SK-N-SH (cell line): ENCODE results near the gene GLRA1. TPM values are rescaled to one million over a fixed set of nuclear protein-coding genes. Genes with fewer than 3 reads are reported as not detected.

Source experiments
- CTCF ChIA-PET: fragments of 300-600, 350-600 bp; formaldehyde crosslinking; extraction: SDS; loops from one replicate; lab custom pipeline; 2021; lab: Yijun Ruan, JAX
- POLR2A ChIA-PET: fragments of 350-600 bp; sonication (Branson Sonifier 250); formaldehyde crosslinking; extraction: SDS; loops from one replicate; lab custom pipeline; 2020; ENCODE audit warnings: antibody characterized with exemption, inconsistent platforms; lab: Yijun Ruan, JAX
- DNase-seq: peaks from one replicate; pipeline ENCODE4 v3.0.0; 2012
- H2AFZ ChIP-seq: fragments of 200-600 bp; sonication (generic); 2 replicates; pipeline ENCODE4 v1.8.1; 2016; ENCODE audit warnings: antibody characterized with exemption, mild to moderate bottlenecking, low read depth
- H3F3A ChIP-seq: fragments of 200-600 bp; sonication (generic); replicated peaks from 2 replicates; pipeline ENCODE3; 2016; ENCODE audit warnings: antibody characterized with exemption, mild to moderate bottlenecking; ENCODE audit not compliant: insufficient read depth
- H3K27ac ChIP-seq, 2 experiments: fragments of 200-500 bp in 1 of 2; fragments of 200-600 bp in 1 of 2; sonication (Bioruptor generic) in 1 of 2; sonication (generic), shearing (Covaris generic) in 1 of 2; 2 replicates each; pipeline versions ENCODE4 v1.5.1 to v1.6.1; 2014 to 2016; ENCODE audit warnings: low read depth in 2 of 2, inconsistent platforms in 1 of 2, low read length in 1 of 2, mild to moderate bottlenecking in 1 of 2, mixed read lengths in 1 of 2
- H3K27me3 ChIP-seq: fragments of 200-600 bp; sonication (generic), shearing (Covaris generic); 2 replicates; pipeline ENCODE4 v1.6.1; 2016; ENCODE audit warnings: mixed run types; ENCODE audit not compliant: insufficient read depth
- H3K36me3 ChIP-seq, 2 experiments: fragments of 200-500 bp in 1 of 2; fragments of 200-600 bp in 1 of 2; sonication (Bioruptor generic) in 1 of 2; sonication (generic) in 1 of 2; replicated peaks in 1 of 2; 2 replicates each; pipeline versions ENCODE3 to v1.5.1; 2014 to 2016; ENCODE audit warnings: low read length in 1 of 2, mild to moderate bottlenecking in 1 of 2; ENCODE audit not compliant: insufficient read depth in 2 of 2, control insufficient read depth in 1 of 2
- H3K4me1 ChIP-seq, 2 experiments: fragments of 200-500 bp in 1 of 2; fragments of 200-600 bp in 1 of 2; sonication (Bioruptor generic) in 1 of 2; sonication (generic), shearing (Covaris generic) in 1 of 2; 2 replicates each; pipeline versions ENCODE4 v1.5.1 to v1.6.1; 2014 to 2016; ENCODE audit warnings: low read depth in 1 of 2, low read length in 1 of 2, mixed run types in 1 of 2; ENCODE audit not compliant: insufficient read depth in 2 of 2, control insufficient read depth in 1 of 2
- H3K4me2 ChIP-seq: fragments of 200-600 bp; sonication (generic), shearing (Covaris generic); 2 replicates; pipeline ENCODE4 v1.6.1; 2017; ENCODE audit warnings: mixed run types
- H3K4me3 ChIP-seq, 2 experiments: fragments of 200-500 bp in 1 of 2; fragments of 200-600 bp in 1 of 2; sonication (Bioruptor generic) in 1 of 2; sonication (generic), shearing (Covaris generic) in 1 of 2; 2 replicates each; pipeline versions ENCODE4 v1.5.1 to v1.8.1; 2014 to 2016; ENCODE audit warnings: low read depth in 2 of 2, inconsistent platforms in 1 of 2, low read length in 1 of 2, mild to moderate bottlenecking in 1 of 2, mixed read lengths in 1 of 2, moderate library complexity in 1 of 2
- H3K79me2 ChIP-seq: fragments of 200-600 bp; sonication (generic); 2 replicates; pipeline ENCODE4 v1.8.1; 2017; ENCODE audit warnings: mild to moderate bottlenecking; ENCODE audit not compliant: insufficient read depth
- H3K9ac ChIP-seq: fragments of 200-600 bp; sonication (generic); 2 replicates; pipeline ENCODE4 v1.6.1; 2017; ENCODE audit warnings: mixed run types
- H3K9me2 ChIP-seq: fragments of 200-600 bp; sonication (generic); 2 replicates; pipeline ENCODE4 v1.6.1; 2017; ENCODE audit warnings: mixed run types
- H3K9me3 ChIP-seq: fragments of 200-600 bp; sonication (generic); 2 replicates; pipeline ENCODE4 v1.6.1; 2017; ENCODE audit warnings: mixed run types, mild to moderate bottlenecking, moderate library complexity
- H4K20me1 ChIP-seq: fragments of 200-600 bp; sonication (generic); 2 replicates; pipeline ENCODE4 v1.6.1; 2017; ENCODE audit warnings: mild to moderate bottlenecking, mixed run types; ENCODE audit not compliant: insufficient read depth
- CHD2 ChIP-seq: fragments of 150-350 bp; IDR thresholded peaks from 2 replicates; pipeline ENCODE4 v1.6.1; 2018; ENCODE audit warnings: low read length; ENCODE audit not compliant: partially characterized antibody
- ELF1 ChIP-seq: IDR thresholded peaks from 2 replicates; pipeline ENCODE4 v1.4.0; 2012
- EP300 ChIP-seq, 2 experiments: IDR thresholded peaks; 2 replicates each; pipeline versions ENCODE4 v1.4.0 to v1.6.1; 2012; ENCODE audit warnings: borderline replicate concordance in 1 of 2, low read depth in 1 of 2, low read length in 1 of 2
- FOXM1 ChIP-seq: IDR thresholded peaks from 2 replicates; pipeline ENCODE4 v1.4.0; 2012; ENCODE audit warnings: low read depth, mild to moderate bottlenecking
- GABPA ChIP-seq: IDR thresholded peaks from 2 replicates; pipeline ENCODE4 v1.4.0; 2012; ENCODE audit warnings: low read depth, mild to moderate bottlenecking
- JUND ChIP-seq: IDR thresholded peaks from 2 replicates; pipeline ENCODE4 v1.4.0; 2012
- MXI1 ChIP-seq: IDR thresholded peaks from 2 replicates; pipeline ENCODE4 v1.6.1; 2012; ENCODE audit warnings: mild to moderate bottlenecking, low read depth, low read length, improper control_type of control experiment
- NFIC ChIP-seq: IDR thresholded peaks from 2 replicates; pipeline ENCODE4 v1.4.0; 2012; ENCODE audit warnings: borderline replicate concordance
- NRF1 ChIP-seq: IDR thresholded peaks from 2 replicates; pipeline ENCODE4 v1.6.1; 2012; ENCODE audit warnings: low read depth, mild to moderate bottlenecking, low read length
- POLR2AphosphoS5 ChIP-seq: IDR thresholded peaks from 2 replicates; pipeline ENCODE4 v1.6.1; 2012; ENCODE audit warnings: low read depth, low read length
- RAD21 ChIP-seq: IDR thresholded peaks from 2 replicates; pipeline ENCODE4 v1.6.1; 2012; ENCODE audit warnings: mild to moderate bottlenecking, low read length
- RCOR1 ChIP-seq: fragments of 150-350 bp; IDR thresholded peaks from 2 replicates; pipeline ENCODE4 v1.6.1; 2017; ENCODE audit warnings: antibody characterized with exemption, low read length
- RFX5 ChIP-seq: IDR thresholded peaks from 2 replicates; pipeline ENCODE4 v1.6.1; 2012; ENCODE audit warnings: mild to moderate bottlenecking, improper control_type of control experiment, low read length
- RXRA ChIP-seq: IDR thresholded peaks from 2 replicates; pipeline ENCODE4 v1.4.0; 2012; ENCODE audit warnings: low read depth, mild to moderate bottlenecking, borderline replicate concordance
- TCF12 ChIP-seq: IDR thresholded peaks from 2 replicates; pipeline ENCODE4 v1.4.0; 2012
- TEAD4 ChIP-seq: IDR thresholded peaks from 2 replicates; pipeline ENCODE4 v1.4.0; 2012; ENCODE audit warnings: mild to moderate bottlenecking, borderline replicate concordance; ENCODE audit not compliant: insufficient read depth
- YY1 ChIP-seq: IDR thresholded peaks from 2 replicates; pipeline ENCODE4 v1.4.0; 2012; ENCODE audit warnings: low read depth, mild to moderate bottlenecking
- WGBS: methylation state at CpG from one replicate; pipeline ENCODE4 v1.1.6; 2017; ENCODE audit warnings: low lambda C conversion rate; 5-methylcytosine and 5-hydroxymethylcytosine counted together
- polyA plus RNA-seq, 3 experiments: library from polyadenylated mRNA; depleted of rRNA; stranded (reverse); fragments of >200 nt; gene quantifications; 2 replicates each; pipeline ENCODE4 v1.2.3, GENCODE V29; 2012
- TF ChIP-seq, protein P1 (sequence below): IDR thresholded peaks from 2 replicates; pipeline ENCODE4 v1.4.0; 2012; ENCODE audit warnings: low read depth, borderline replicate concordance
- TF ChIP-seq, protein P2 (sequence below): fragments of 200-600 bp; sonication (generic); IDR thresholded peaks from 2 replicates; pipeline ENCODE4 v1.6.1; 2017; ENCODE audit warnings: antibody characterized with exemption, mild to moderate bottlenecking, moderate library complexity
- TF ChIP-seq, protein P3 (sequence below): fragments of 150-350 bp; IDR thresholded peaks from 2 replicates; pipeline ENCODE4 v1.6.1; 2017; ENCODE audit warnings: antibody characterized with exemption, low read length, low read depth, borderline replicate concordance

Gene GLRA1
- polyA plus RNA-seq, 1 of the 3 experiments (the other 2 are of a cell fraction): not detected

DNA sequence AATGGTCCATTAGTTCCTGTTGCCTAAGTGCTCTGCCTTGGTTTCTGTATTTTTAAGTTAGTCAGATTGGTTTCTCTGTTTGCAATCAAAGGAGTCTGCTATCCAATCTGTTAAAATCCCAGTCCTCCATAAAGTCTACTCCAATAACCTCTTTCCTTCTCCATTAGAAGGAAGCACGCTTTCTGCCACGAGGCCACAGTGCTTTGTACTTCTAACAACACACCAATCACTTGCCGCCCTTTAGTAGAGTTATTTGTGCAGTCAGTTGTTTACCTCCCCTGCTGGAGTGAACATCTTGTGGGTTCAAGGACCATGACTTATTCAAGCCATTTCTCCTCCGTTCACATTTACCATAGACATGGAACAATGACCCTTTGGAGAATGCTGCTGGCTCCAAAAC, 69.0 kb downstream of the GLRA1 start:
- Histone ChIP-seq H3K36me3 (no peaks in the 10 kb centered on the region), H3K79me2 (no peaks in the 10 kb centered on the region), H3K4me1 (no peaks in the 10 kb centered on the region), H3K27ac (no peak overlapping the region), H3K4me2 (no peak overlapping the region), H3K9me3 (no peaks in the 10 kb centered on the region), H3K4me3 (no peak overlapping the region), H2AFZ (no peak overlapping the region), H3K9me2 (no peaks in the 10 kb centered on the region), H4K20me1 (no peaks in the 10 kb centered on the region), H3F3A (no peaks in the 10 kb centered on the region), H3K9ac (no peak overlapping the region), H3K27me3 (no peaks in the 10 kb centered on the region)
- DNase-seq: no peak
- TF ChIP-seq CHD2: no peak
- TF ChIP-seq RCOR1: no peak
- TF ChIP-seq ELF1: no peak
- TF ChIP-seq, protein P1, sequence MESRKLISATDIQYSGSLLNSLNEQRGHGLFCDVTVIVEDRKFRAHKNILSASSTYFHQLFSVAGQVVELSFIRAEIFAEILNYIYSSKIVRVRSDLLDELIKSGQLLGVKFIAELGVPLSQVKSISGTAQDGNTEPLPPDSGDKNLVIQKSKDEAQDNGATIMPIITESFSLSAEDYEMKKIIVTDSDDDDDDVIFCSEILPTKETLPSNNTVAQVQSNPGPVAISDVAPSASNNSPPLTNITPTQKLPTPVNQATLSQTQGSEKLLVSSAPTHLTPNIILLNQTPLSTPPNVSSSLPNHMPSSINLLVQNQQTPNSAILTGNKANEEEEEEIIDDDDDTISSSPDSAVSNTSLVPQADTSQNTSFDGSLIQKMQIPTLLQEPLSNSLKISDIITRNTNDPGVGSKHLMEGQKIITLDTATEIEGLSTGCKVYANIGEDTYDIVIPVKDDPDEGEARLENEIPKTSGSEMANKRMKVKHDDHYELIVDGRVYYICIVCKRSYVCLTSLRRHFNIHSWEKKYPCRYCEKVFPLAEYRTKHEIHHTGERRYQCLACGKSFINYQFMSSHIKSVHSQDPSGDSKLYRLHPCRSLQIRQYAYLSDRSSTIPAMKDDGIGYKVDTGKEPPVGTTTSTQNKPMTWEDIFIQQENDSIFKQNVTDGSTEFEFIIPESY: no peak
- no peak for TF ChIP-seq RFX5
- TF ChIP-seq GABPA: no peak
- TF ChIP-seq NRF1: no peak
- TF ChIP-seq RAD21: no peak
- TF ChIP-seq EP300 (IDR thresholded peaks at IDR 0.05; ENCODE audit: borderline replicate concordance in 1 of 2, low read depth in 1 of 2, low read length in 1 of 2): no peak
- TF ChIP-seq MXI1: no peak
- TF ChIP-seq POLR2AphosphoS5: no peak
- TF ChIP-seq JUND: no peak
- TF ChIP-seq NFIC: no peak
- TF ChIP-seq YY1: no peak
- no peak for TF ChIP-seq TEAD4
- no peak for TF ChIP-seq RXRA
- TF ChIP-seq FOXM1: no peak
- TF ChIP-seq, protein P2, sequence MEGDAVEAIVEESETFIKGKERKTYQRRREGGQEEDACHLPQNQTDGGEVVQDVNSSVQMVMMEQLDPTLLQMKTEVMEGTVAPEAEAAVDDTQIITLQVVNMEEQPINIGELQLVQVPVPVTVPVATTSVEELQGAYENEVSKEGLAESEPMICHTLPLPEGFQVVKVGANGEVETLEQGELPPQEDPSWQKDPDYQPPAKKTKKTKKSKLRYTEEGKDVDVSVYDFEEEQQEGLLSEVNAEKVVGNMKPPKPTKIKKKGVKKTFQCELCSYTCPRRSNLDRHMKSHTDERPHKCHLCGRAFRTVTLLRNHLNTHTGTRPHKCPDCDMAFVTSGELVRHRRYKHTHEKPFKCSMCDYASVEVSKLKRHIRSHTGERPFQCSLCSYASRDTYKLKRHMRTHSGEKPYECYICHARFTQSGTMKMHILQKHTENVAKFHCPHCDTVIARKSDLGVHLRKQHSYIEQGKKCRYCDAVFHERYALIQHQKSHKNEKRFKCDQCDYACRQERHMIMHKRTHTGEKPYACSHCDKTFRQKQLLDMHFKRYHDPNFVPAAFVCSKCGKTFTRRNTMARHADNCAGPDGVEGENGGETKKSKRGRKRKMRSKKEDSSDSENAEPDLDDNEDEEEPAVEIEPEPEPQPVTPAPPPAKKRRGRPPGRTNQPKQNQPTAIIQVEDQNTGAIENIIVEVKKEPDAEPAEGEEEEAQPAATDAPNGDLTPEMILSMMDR: no peak
- TF ChIP-seq, protein P3, sequence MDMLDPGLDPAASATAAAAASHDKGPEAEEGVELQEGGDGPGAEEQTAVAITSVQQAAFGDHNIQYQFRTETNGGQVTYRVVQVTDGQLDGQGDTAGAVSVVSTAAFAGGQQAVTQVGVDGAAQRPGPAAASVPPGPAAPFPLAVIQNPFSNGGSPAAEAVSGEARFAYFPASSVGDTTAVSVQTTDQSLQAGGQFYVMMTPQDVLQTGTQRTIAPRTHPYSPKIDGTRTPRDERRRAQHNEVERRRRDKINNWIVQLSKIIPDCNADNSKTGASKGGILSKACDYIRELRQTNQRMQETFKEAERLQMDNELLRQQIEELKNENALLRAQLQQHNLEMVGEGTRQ: no peak
- no peak for TF ChIP-seq TCF12
- CTCF ChIA-PET: no interaction called here
- 24% methylated on average over 4 of the region's 4 CpGs for WGBS
- POLR2A ChIA-PET: no interaction called here
